Spleen (tissue), 7 donors: ENCODE results near the gene MEGF6.

ENCODE experiments used
- POLR2A ChIP-seq, 3 donors: fragments of 450-650 bp; IDR thresholded peaks; one replicate each; pipeline ENCODE4 v1.5.1; 2017; ENCODE audit warnings: antibody characterized with exemption in 3 of 3, mild to moderate bottlenecking in 1 of 3
- TF ChIP-seq, protein P1 (sequence below), 11 experiments: fragments of 200-600 bp in 7 of 11; fragments of 450-650 bp in 4 of 11; sonication (generic) in 4 of 11; IDR thresholded peaks in 8 of 11; conservative IDR thresholded peaks in 3 of 11; 1 replicate in 7 of 11; 2 replicates in 4 of 11; pipeline versions ENCODE4 v1.4.0 to v1.8.0; 2016 to 2021; ENCODE audit warnings: antibody characterized with exemption in 11 of 11, inconsistent platforms in 4 of 11, mild to moderate bottlenecking in 1 of 11
- donor health status: DM: no; HTN: no; CAD: no; lungs with moderate emphysema.
- donor health status: DM: no; HTN: no; CAD: no.
- donor health status: DM: no; HTN: no; CAD: no.

GRCh38 chr1:3568815-3569435, 42.4 kb downstream of the MEGF6 start:
- TF ChIP-seq, protein P1, sequence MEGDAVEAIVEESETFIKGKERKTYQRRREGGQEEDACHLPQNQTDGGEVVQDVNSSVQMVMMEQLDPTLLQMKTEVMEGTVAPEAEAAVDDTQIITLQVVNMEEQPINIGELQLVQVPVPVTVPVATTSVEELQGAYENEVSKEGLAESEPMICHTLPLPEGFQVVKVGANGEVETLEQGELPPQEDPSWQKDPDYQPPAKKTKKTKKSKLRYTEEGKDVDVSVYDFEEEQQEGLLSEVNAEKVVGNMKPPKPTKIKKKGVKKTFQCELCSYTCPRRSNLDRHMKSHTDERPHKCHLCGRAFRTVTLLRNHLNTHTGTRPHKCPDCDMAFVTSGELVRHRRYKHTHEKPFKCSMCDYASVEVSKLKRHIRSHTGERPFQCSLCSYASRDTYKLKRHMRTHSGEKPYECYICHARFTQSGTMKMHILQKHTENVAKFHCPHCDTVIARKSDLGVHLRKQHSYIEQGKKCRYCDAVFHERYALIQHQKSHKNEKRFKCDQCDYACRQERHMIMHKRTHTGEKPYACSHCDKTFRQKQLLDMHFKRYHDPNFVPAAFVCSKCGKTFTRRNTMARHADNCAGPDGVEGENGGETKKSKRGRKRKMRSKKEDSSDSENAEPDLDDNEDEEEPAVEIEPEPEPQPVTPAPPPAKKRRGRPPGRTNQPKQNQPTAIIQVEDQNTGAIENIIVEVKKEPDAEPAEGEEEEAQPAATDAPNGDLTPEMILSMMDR (IDR thresholded peaks at IDR 0.05 in 8 of 11, conservative IDR thresholded peaks at IDR 0.05 in 3 of 11), result no peak
- TF ChIP-seq POLR2A (IDR thresholded peaks at IDR 0.05), result no peak
